Esophagus muscularis mucosa (tissue), 4 donors: ENCODE data around the gene PARD3B. TPM values are rescaled to one million over a fixed set of nuclear protein-coding genes. Genes with fewer than 3 reads are reported as not detected.

ENCODE experiments used
- DNase-seq: peaks from one replicate; pipeline ENCODE4 v3.0.0-alpha.2; 2017; ENCODE audit errors: extremely low spot score
- H3K27ac ChIP-seq, 4 donors: fragments of 200-600 bp; sonication (generic); replicated peaks in 1 of 4; 1 replicate in 3 of 4; 2 replicates in 1 of 4; pipeline ENCODE4 v1.5.1; 2016 to 2019; ENCODE audit warnings: mild to moderate bottlenecking in 1 of 4
- H3K27me3 ChIP-seq, 4 donors: fragments of 200-600 bp; sonication (generic); one replicate each; pipeline versions ENCODE4 v1.5.1 to v1.6.0; 2016 to 2019
- H3K36me3 ChIP-seq, 4 donors: fragments of 200-600 bp; sonication (generic); one replicate each; pipeline ENCODE4 v1.5.1; 2016 to 2019
- H3K4me1 ChIP-seq, 4 donors: fragments of 200-600 bp; sonication (generic); one replicate each; pipeline ENCODE4 v1.5.1; 2016 to 2019
- H3K4me3 ChIP-seq, 4 donors: fragments of 200-600 bp; sonication (generic); 1 replicate in 2 of 4; 2 replicates in 2 of 4; pipeline ENCODE4 v1.5.1; 2016 to 2019; ENCODE audit warnings: mild to moderate bottlenecking in 4 of 4, moderate library complexity in 1 of 4
- H3K9me3 ChIP-seq, 4 donors: fragments of 200-600 bp; sonication (generic); 1 replicate in 3 of 4; 2 replicates in 1 of 4; pipeline ENCODE4 v1.5.1; 2016 to 2019
- EP300 ChIP-seq: sonication (generic); formaldehyde crosslinking; IDR thresholded peaks from one replicate; pipeline ENCODE4 v1.6.1; 2017; ENCODE audit warnings: antibody characterized with exemption
- POLR2A ChIP-seq: fragments of 450-650 bp; IDR thresholded peaks from one replicate; pipeline ENCODE4 v1.6.1; 2017; ENCODE audit warnings: antibody characterized with exemption, moderate library complexity, mild to moderate bottlenecking, low read depth
- POLR2AphosphoS5 ChIP-seq, 2 donors: sonication (generic); formaldehyde crosslinking; IDR thresholded peaks; one replicate each; pipeline ENCODE4 v1.6.1; 2017; ENCODE audit warnings: antibody characterized with exemption in 2 of 2
- WGBS: methylation state at CpG from one replicate; pipeline ENCODE4 v1.1.5; 2018; 5-methylcytosine and 5-hydroxymethylcytosine counted together
- intact Hi-C: fragments of 100-400 bp; cut with DNase I; formaldehyde crosslinking; loops from one replicate; pipeline ENCODE4 v1.15.1; 2023
- total RNA-seq, 4 donors: library from RNA; depleted of rRNA; stranded (reverse); fragments of >200 nt; gene quantifications; one replicate each; pipeline versions ENCODE4 v1.1.0 to v1.2.1, GENCODE V29; 2016
- TF ChIP-seq, protein P1 (sequence below), 3 experiments: fragments of 200-600 bp in 2 of 3; fragments of 450-650 bp in 1 of 3; sonication (generic) in 2 of 3; IDR thresholded peaks; one replicate each; pipeline ENCODE4 v1.5.1; 2017 to 2019; ENCODE audit warnings: antibody characterized with exemption in 3 of 3, mild to moderate bottlenecking in 2 of 3, moderate library complexity in 1 of 3

PARD3B gene
- total RNA-seq, 4 donors from 2014 or later, result 24.2 to 40.8 (median 32.5) TPM

- Histone ChIP-seq H3K4me3 (no peak overlapping the region), H3K27ac (no peak overlapping the region), H3K36me3 (peaks cover 0 to 9% (median 0%) of the 10 kb centered on the region in 4 donors), H3K4me1 (peaks cover 0 to 7% (median 0%) of the 10 kb centered on the region in 4 donors), H3K9me3 (no peaks in the 10 kb centered on the region), H3K27me3 (no peaks in the 10 kb centered on the region)
- intact Hi-C loops, result no loop called here
- TF ChIP-seq POLR2AphosphoS5 (IDR thresholded peaks at IDR 0.05) (no peak), POLR2A (no peak), EP300 (no peak)
- TF ChIP-seq, protein P1, sequence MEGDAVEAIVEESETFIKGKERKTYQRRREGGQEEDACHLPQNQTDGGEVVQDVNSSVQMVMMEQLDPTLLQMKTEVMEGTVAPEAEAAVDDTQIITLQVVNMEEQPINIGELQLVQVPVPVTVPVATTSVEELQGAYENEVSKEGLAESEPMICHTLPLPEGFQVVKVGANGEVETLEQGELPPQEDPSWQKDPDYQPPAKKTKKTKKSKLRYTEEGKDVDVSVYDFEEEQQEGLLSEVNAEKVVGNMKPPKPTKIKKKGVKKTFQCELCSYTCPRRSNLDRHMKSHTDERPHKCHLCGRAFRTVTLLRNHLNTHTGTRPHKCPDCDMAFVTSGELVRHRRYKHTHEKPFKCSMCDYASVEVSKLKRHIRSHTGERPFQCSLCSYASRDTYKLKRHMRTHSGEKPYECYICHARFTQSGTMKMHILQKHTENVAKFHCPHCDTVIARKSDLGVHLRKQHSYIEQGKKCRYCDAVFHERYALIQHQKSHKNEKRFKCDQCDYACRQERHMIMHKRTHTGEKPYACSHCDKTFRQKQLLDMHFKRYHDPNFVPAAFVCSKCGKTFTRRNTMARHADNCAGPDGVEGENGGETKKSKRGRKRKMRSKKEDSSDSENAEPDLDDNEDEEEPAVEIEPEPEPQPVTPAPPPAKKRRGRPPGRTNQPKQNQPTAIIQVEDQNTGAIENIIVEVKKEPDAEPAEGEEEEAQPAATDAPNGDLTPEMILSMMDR (IDR thresholded peaks at IDR 0.05), result no peak
- 83% methylated on average over 5 of the region's 5 CpGs for WGBS
- DNase-seq, result no peak
Measured at GRCh38 chr2:205161156-205161839, 616.0 kb downstream of the PARD3B start.

GRCh38 chr2:205166745-205167144 is 621.5 kb downstream of the PARD3B start:
- no peaks in the 10 kb centered on the region for H3K27me3 ChIP-seq
- no peaks in the 10 kb centered on the region for H3K4me1 ChIP-seq
- no peak for DNase-seq
- TF ChIP-seq POLR2AphosphoS5 (IDR thresholded peaks at IDR 0.05) (no peak), POLR2A (no peak), EP300 (no peak)
- TF ChIP-seq, protein P1 (IDR thresholded peaks at IDR 0.05), result no peak
- no peak overlapping the region for H3K27ac ChIP-seq
- no peak overlapping the region for H3K4me3 ChIP-seq
- no peaks in the 10 kb centered on the region for H3K9me3 ChIP-seq
- intact Hi-C loops, result no loop called here
- no peaks in the 10 kb centered on the region for H3K36me3 ChIP-seq
- 77% methylated on average over 2 of the region's 2 CpGs for WGBS

DNA sequence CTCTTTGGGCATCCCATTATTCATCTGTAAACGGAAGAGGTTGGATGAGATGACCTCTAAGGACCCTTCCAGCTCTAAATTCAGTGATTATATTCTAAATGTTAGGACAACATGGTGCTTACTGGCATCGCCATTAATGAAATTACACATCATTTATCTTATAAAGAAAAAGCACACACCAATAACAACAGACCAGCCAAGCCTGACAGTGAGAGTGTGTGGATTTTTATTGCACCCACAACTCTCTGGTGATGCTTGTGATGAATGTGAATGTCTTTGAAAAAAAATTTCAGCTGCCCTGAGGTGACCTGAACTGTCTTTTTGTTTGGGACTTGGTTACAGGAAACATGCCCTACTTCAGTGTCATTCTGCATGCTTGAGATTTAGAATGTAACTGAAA is 623.7 kb downstream of the PARD3B start:
- no peak overlapping the region for H3K27ac ChIP-seq
- H3K4me1 ChIP-seq, result no peaks in the 10 kb centered on the region
- no peaks in the 10 kb centered on the region for H3K9me3 ChIP-seq
- no peak overlapping the region for H3K4me3 ChIP-seq
- no peak for TF ChIP-seq POLR2A
- no peak for TF ChIP-seq EP300
- no peak for TF ChIP-seq POLR2AphosphoS5 (IDR thresholded peaks at IDR 0.05)
- TF ChIP-seq, protein P1 (IDR thresholded peaks at IDR 0.05), result no peak
- DNase-seq, result no peak
- intact Hi-C loops, result no loop called here
- no peaks in the 10 kb centered on the region for H3K36me3 ChIP-seq
- WGBS, result 100% methylated on average over 2 of the region's 2 CpGs
- no peaks in the 10 kb centered on the region for H3K27me3 ChIP-seq

DNA sequence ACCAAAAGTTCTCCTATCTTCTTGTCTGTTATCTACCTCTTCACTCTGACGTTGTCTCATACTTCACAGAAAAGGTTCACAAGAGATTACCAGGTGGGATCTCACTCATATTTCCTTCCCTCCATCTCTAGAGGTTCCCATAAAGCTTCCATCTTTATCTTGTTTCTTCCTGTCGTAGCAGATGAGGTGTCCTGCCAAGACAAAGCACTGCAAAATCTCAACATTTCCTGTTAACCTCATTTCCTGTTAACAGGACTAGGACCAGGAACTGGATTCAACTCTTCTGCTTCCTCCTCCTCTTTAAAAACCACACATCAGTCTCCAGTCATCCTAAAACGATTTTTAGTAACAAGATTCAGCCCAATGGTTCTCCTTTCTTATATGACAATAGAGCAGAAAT is 624.2 kb downstream of the PARD3B start:
- no peaks in the 10 kb centered on the region for H3K4me1 ChIP-seq
- TF ChIP-seq EP300 (no peak), POLR2A (no peak), POLR2AphosphoS5 (IDR thresholded peaks at IDR 0.05) (no peak)
- TF ChIP-seq, protein P1 (IDR thresholded peaks at IDR 0.05), result no peak
- H3K4me3 ChIP-seq, result no peak overlapping the region
- no peak overlapping the region for H3K27ac ChIP-seq
- H3K27me3 ChIP-seq, result no peaks in the 10 kb centered on the region
- intact Hi-C loops, result no loop called here
- DNase-seq, result no peak
- WGBS, result 54% methylated on average over 3 of the region's 3 CpGs
- H3K36me3 ChIP-seq, result no peaks in the 10 kb centered on the region
- H3K9me3 ChIP-seq, result no peaks in the 10 kb centered on the region

- Histone ChIP-seq H3K9me3 (no peaks in the 10 kb centered on the region), H3K4me1 (no peaks in the 10 kb centered on the region), H3K36me3 (no peaks in the 10 kb centered on the region), H3K27ac (no peak overlapping the region), H3K27me3 (no peaks in the 10 kb centered on the region), H3K4me3 (no peak overlapping the region)
- TF ChIP-seq, protein P1 (IDR thresholded peaks at IDR 0.05), result no peak
- TF ChIP-seq POLR2A, result no peak
- no peak for TF ChIP-seq POLR2AphosphoS5 (IDR thresholded peaks at IDR 0.05)
- TF ChIP-seq EP300, result no peak
- no peak for DNase-seq
- WGBS, result 97% methylated on average over 12 of the region's 12 CpGs
- intact Hi-C loops, result loop anchor here (10.0 kb wide), 1 partner anchor 504 kb away; no protein-coding TSS in a partner anchor
Measured at GRCh38 chr2:205170399-205170798, 625.1 kb downstream of the PARD3B start.
